Esophagus muscularis mucosa (tissue), 4 donors: ENCODE measurements around the gene VSX1.

ENCODE experiments used
- EP300 ChIP-seq: sonication (generic); formaldehyde crosslinking; IDR thresholded peaks from one replicate; pipeline ENCODE4 v1.6.1; 2017; ENCODE audit warnings: antibody characterized with exemption
- POLR2A ChIP-seq: fragments of 450-650 bp; IDR thresholded peaks from one replicate; pipeline ENCODE4 v1.6.1; 2017; ENCODE audit warnings: antibody characterized with exemption, moderate library complexity, mild to moderate bottlenecking, low read depth
- POLR2AphosphoS5 ChIP-seq, 2 donors: sonication (generic); formaldehyde crosslinking; IDR thresholded peaks; one replicate each; pipeline ENCODE4 v1.6.1; 2017; ENCODE audit warnings: antibody characterized with exemption in 2 of 2
- TF ChIP-seq, protein P1 (sequence below), 3 experiments: fragments of 200-600 bp in 2 of 3; fragments of 450-650 bp in 1 of 3; sonication (generic) in 2 of 3; IDR thresholded peaks; one replicate each; pipeline ENCODE4 v1.5.1; 2017 to 2019; ENCODE audit warnings: antibody characterized with exemption in 3 of 3, mild to moderate bottlenecking in 2 of 3, moderate library complexity in 1 of 3

DNA sequence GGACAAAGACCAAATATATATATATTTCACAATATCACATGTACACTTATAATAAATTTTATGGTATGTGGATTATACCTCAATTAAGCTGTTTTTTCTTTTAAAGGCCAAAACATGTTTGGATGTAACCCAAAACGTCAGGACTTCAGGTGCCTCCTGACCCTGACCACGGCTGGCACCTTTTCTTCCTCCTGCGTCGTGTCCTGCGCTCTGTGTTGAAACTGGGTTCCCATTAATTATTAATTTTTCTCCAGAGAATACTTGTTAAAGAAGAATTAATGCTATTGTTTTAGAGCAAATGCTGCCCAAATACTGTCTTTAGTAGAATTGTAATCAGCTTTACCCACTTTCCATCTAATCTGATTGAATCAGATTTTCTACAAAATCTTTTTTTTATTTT is 46.7 kb upstream of the VSX1 start:
- TF ChIP-seq, protein P1, sequence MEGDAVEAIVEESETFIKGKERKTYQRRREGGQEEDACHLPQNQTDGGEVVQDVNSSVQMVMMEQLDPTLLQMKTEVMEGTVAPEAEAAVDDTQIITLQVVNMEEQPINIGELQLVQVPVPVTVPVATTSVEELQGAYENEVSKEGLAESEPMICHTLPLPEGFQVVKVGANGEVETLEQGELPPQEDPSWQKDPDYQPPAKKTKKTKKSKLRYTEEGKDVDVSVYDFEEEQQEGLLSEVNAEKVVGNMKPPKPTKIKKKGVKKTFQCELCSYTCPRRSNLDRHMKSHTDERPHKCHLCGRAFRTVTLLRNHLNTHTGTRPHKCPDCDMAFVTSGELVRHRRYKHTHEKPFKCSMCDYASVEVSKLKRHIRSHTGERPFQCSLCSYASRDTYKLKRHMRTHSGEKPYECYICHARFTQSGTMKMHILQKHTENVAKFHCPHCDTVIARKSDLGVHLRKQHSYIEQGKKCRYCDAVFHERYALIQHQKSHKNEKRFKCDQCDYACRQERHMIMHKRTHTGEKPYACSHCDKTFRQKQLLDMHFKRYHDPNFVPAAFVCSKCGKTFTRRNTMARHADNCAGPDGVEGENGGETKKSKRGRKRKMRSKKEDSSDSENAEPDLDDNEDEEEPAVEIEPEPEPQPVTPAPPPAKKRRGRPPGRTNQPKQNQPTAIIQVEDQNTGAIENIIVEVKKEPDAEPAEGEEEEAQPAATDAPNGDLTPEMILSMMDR (IDR thresholded peaks at IDR 0.05): no peak
- no peak for TF ChIP-seq POLR2A
- TF ChIP-seq POLR2AphosphoS5 (IDR thresholded peaks at IDR 0.05): no peak
- TF ChIP-seq EP300: no peak
